GM19043 (cell line): ENCODE measurements around the gene B4GALNT3.

Source experiments
- ATAC-seq: cut with Tn5 transposase; IDR thresholded peaks from one replicate; pipeline ENCODE4 v1.9.1; 2021; ENCODE audit warnings: low read depth; ENCODE audit not compliant: unreplicated experiment

The B4GALNT3 gene

GRCh38 chr12:507391-507796, 47.7 kb downstream of the B4GALNT3 start:
- ATAC-seq = no peak

- ATAC-seq = no peak
Observed at GRCh38 chr12:508145-508544, 48.4 kb downstream of the B4GALNT3 start.

GRCh38 chr12:508795-509194, 49.1 kb downstream of the B4GALNT3 start:
- ATAC-seq = no peak

GRCh38 chr12:509500-509899, 49.8 kb downstream of the B4GALNT3 start:
- no peak for ATAC-seq

GRCh38 chr12:510071-510825, 50.5 kb downstream of the B4GALNT3 start:
- ATAC-seq = no peak

- ATAC-seq = no peak
Observed at GRCh38 chr12:512933-513332, 53.2 kb downstream of the B4GALNT3 start.

- no peak for ATAC-seq
Observed at GRCh38 chr12:513446-513845, 53.7 kb downstream of the B4GALNT3 start.

- no peak for ATAC-seq
Observed at GRCh38 chr12:517538-517937, 57.8 kb downstream of the B4GALNT3 start.

GRCh38 chr12:520119-520518, 60.4 kb downstream of the B4GALNT3 start:
- ATAC-seq = no peak

GRCh38 chr12:522692-523378, 63.1 kb downstream of the B4GALNT3 start:
- ATAC-seq = no peak

GRCh38 chr12:524167-524951, 64.6 kb downstream of the B4GALNT3 start:
- no peak for ATAC-seq

- ATAC-seq = no peak
Observed at GRCh38 chr12:526089-526488, 66.3 kb downstream of the B4GALNT3 start.

GRCh38 chr12:527241-527640, 67.5 kb downstream of the B4GALNT3 start:
- no peak for ATAC-seq

- ATAC-seq = no peak
Observed at GRCh38 chr12:527729-528128, 68.0 kb downstream of the B4GALNT3 start.

- no peak for ATAC-seq
Observed at GRCh38 chr12:530308-530707, 70.6 kb downstream of the B4GALNT3 start.

GRCh38 chr12:530821-531220, 71.1 kb downstream of the B4GALNT3 start:
- ATAC-seq = no peak

GRCh38 chr12:531951-532585, 72.3 kb downstream of the B4GALNT3 start:
- ATAC-seq = no peak

GRCh38 chr12:532908-533565, 73.3 kb downstream of the B4GALNT3 start:
- ATAC-seq = no peak

GRCh38 chr12:533718-534117, 74.0 kb downstream of the B4GALNT3 start:
- no peak for ATAC-seq

GRCh38 chr12:534216-534615, 74.5 kb downstream of the B4GALNT3 start:
- ATAC-seq = no peak
